Activated CD8-positive, alpha-beta memory T cell treated with anti-CD3 and anti-CD28 coated beads, Interleukin-2, amount 50 U/mL, for 4 hours (primary cell): Measurements from ENCODE around the gene FAM107B.

ENCODE experiments used
- DNase-seq: peaks from one replicate; pipeline ENCODE4 v3.0.0-alpha.2; 2020

FAM107B gene

GRCh38 chr10:14478201-14478600 lies 296.5 kb downstream of the FAM107B start:
- DNase-seq, result no peak

GRCh38 chr10:14477408-14477710 lies 297.3 kb downstream of the FAM107B start:
- DNase-seq, result no peak

- no peak for DNase-seq
Measured at GRCh38 chr10:14476641-14477407, 297.9 kb downstream of the FAM107B start.

GRCh38 chr10:14476006-14476405 lies 298.7 kb downstream of the FAM107B start:
- DNase-seq, result no peak

- DNase-seq, result no peak
Measured at GRCh38 chr10:14474656-14475055, 300.0 kb downstream of the FAM107B start.

GRCh38 chr10:14470920-14471319 lies 303.8 kb downstream of the FAM107B start:
- no peak for DNase-seq

GRCh38 chr10:14468726-14469125 lies 306.0 kb downstream of the FAM107B start:
- no peak for DNase-seq
